ENCODE data around the gene TACR2. TPM values are rescaled to one million over a fixed set of nuclear protein-coding genes. Genes with fewer than 3 reads are reported as not detected.

The TACR2 gene
- total and polyA plus RNA-seq, 2 of the 13 experiments (the other 11 are each of a cell fraction or from before 2014, with no cell fraction given): 0.04 TPM; not detected in 1

DNA sequence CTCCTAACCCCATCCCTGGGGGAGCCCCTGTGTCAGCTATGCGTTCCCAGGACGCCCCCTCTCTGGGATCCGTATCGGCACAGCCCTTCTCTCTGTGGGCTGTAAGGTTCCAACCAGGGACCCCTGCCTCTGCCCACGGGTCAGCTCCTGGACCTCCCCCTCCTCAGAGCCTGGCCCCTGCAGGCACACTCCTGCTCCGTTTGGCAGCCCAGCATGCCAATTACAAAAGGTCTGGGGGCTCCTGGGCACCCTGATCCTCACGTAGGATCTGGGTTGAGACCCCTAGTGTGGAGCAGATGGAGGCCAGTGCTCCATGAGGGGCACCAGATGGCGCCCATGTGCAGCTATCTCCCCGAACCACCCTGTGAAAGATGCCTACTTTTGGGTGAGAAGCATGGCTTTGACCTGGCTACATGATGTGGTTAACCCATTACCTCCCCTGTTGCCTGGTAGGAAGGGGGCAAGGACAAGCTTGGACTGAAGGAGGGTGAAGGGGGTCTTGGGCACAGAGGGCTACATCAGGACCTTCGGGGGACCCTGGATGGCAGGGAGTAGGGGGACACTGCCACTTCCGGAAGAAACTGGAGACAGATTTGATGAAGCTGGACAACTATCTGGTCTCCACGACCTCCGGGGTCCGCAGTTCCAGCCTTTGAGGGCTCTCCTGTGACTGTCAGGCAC, 9.0 kb downstream of the TACR2 start:
- peak overlapping the region; percentile 38; the same call in 1 of the 2 replicates for H3K4me2 ChIP-seq (ENCODE audit: low read depth, low read length)
- intact Hi-C loops (cut with micrococcal nuclease; ENCODE audit: unreplicated experiment) (loop anchor here (1.0 kb wide), 1 partner anchor 100 kb away; no protein-coding TSS in a partner anchor), in situ Hi-C loops (cut with HindIII; ENCODE audit: extremely low pct_ligation_motif_present, low pct_unique_long_range_greater_than_20kb) (loop anchor here (5.0 kb wide), 2 partner anchors 100 to 230 kb away; no protein-coding TSS in a partner anchor)
- ChIA-PET POLR2A (interaction anchor here (0.6 to 1.0 kb wide), 4 partner anchors 15 to 192 kb away, joined by 3 read pairs; no protein-coding TSS in a partner anchor), CTCF (ENCODE audit: low intra/inter-chr PET ratio, low total read pairs) (interaction anchor here (1.1 to 3.7 kb wide), 3 partner anchors 99 to 231 kb away, joined by 3 to 56 read pairs (median 3); no protein-coding TSS in a partner anchor)
- no peak overlapping the region for H2AFZ ChIP-seq (ENCODE audit: low read length)
- BruUV-seq (replicated peaks): no TSS peak
- 71% methylated on average over 10 of the region's 14 CpGs for WGBS (ENCODE audit: low lambda C conversion rate)
- no peaks in the 10 kb centered on the region for H3K9me3 ChIP-seq (ENCODE audit: low read length)
- no peaks in the 10 kb centered on the region for H3K79me2 ChIP-seq (ENCODE audit: insufficient read depth, low read length)
- no peak for FAIRE-seq
- no peak overlapping the region for H3K9ac ChIP-seq (ENCODE audit: insufficient read depth, low read depth, low read length)
- peaks cover 0 to 6% of the 10 kb centered on the region in 2 experiments; a peak in 1 of 5 replicates for H3K27me3 ChIP-seq (ENCODE audit: control insufficient read depth in 1 of 2, insufficient read depth in 2 of 2, low read length in 2 of 2)
- H3K4me3 ChIP-seq (replicated peaks in 1 of 3; ENCODE audit: insufficient read depth in 1 of 3, low read depth in 2 of 3, low read length in 3 of 3): peak overlapping the region in 1 of 3 experiments; percentile 15; a peak in 1 of 6 replicates
- no peaks in the 10 kb centered on the region for H4K20me1 ChIP-seq (ENCODE audit: insufficient read depth, low read length)
- no peak overlapping the region for H3K27ac ChIP-seq (ENCODE audit: extremely low read length, insufficient read depth, low read length)
- peak; percentile 70 for ATAC-seq
- H3K4me1 ChIP-seq (ENCODE audit: insufficient read depth, low read length): peaks cover 13% of the 10 kb centered on the region
- DNase-seq (ENCODE audit: low spot score): no peak
- H3K36me3 ChIP-seq (replicated peaks in 1 of 2; ENCODE audit: control insufficient read depth in 1 of 2, insufficient read depth in 2 of 2, low read length in 2 of 2): no peaks in the 10 kb centered on the region
- TF ChIP-seq ZNF446 (CRISPR knock-in tag; IDR thresholded peaks at IDR 0.05) (no peak), ZNF326 (CRISPR knock-in tag; IDR thresholded peaks at IDR 0.05; ENCODE audit: borderline replicate concordance) (no peak), CREB1 (IDR thresholded peaks at IDR 0.05) (no peak), CREB1 (CRISPR knock-in tag; IDR thresholded peaks at IDR 0.05) (no peak), RXRB (CRISPR knock-in tag; IDR thresholded peaks at IDR 0.05; ENCODE audit: borderline replicate concordance) (no peak), ZNF550 (CRISPR knock-in tag; IDR thresholded peaks at IDR 0.05; ENCODE audit: borderline replicate concordance) (no peak), ZNF225 (CRISPR knock-in tag; IDR thresholded peaks at IDR 0.05) (no peak), ZNF75D (CRISPR knock-in tag; IDR thresholded peaks at IDR 0.05; ENCODE audit: borderline replicate concordance) (no peak), KLF15 (CRISPR knock-in tag; IDR thresholded peaks at IDR 0.05; ENCODE audit: borderline replicate concordance) (no peak), RAD21 (CRISPR knock-in tag; IDR thresholded peaks at IDR 0.05) (0 out of 2 replicates have a peak, but pooled peaks have one; percentile 28), RFX1 (IDR thresholded peaks at IDR 0.05) (no peak), KMT2A (CRISPR knock-in tag; IDR thresholded peaks at IDR 0.05) (no peak), ZNF781 (CRISPR knock-in tag; IDR thresholded peaks at IDR 0.05; ENCODE audit: borderline replicate concordance, not compliant biosample characterization) (no peak), ZNF383 (CRISPR knock-in tag; IDR thresholded peaks at IDR 0.05; ENCODE audit: borderline replicate concordance) (no peak)
- TF ChIP-seq, protein P1, sequence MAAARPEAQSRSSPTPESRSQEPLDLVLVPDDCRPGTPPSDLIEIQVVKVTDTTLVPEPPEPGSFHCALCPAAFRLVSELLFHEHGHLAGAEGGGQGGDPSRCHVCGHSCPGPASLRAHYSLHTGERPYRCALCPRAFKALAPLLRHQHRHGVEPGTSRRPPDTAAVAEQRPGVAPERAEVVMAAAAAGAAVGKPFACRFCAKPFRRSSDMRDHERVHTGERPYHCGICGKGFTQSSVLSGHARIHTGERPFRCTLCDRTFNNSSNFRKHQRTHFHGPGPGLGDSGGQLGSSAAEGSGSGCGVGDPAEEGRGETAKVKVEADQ (CRISPR knock-in tag; IDR thresholded peaks at IDR 0.05; ENCODE audit: borderline replicate concordance): no peak
- TF ChIP-seq, protein P2, sequence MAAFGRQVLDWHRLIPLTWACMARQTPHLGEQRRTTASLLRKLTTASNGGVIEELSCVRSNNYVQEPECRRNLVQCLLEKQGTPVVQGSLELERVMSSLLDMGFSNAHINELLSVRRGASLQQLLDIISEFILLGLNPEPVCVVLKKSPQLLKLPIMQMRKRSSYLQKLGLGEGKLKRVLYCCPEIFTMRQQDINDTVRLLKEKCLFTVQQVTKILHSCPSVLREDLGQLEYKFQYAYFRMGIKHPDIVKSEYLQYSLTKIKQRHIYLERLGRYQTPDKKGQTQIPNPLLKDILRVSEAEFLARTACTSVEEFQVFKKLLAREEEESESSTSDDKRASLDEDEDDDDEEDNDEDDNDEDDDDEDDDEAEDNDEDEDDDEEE (CRISPR knock-in tag; IDR thresholded peaks at IDR 0.05): no peak
- TF ChIP-seq, protein P3, sequence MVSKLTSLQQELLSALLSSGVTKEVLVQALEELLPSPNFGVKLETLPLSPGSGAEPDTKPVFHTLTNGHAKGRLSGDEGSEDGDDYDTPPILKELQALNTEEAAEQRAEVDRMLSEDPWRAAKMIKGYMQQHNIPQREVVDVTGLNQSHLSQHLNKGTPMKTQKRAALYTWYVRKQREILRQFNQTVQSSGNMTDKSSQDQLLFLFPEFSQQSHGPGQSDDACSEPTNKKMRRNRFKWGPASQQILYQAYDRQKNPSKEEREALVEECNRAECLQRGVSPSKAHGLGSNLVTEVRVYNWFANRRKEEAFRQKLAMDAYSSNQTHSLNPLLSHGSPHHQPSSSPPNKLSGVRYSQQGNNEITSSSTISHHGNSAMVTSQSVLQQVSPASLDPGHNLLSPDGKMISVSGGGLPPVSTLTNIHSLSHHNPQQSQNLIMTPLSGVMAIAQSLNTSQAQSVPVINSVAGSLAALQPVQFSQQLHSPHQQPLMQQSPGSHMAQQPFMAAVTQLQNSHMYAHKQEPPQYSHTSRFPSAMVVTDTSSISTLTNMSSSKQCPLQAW (CRISPR knock-in tag; IDR thresholded peaks at IDR 0.05): no peak
- TF ChIP-seq, protein P4, sequence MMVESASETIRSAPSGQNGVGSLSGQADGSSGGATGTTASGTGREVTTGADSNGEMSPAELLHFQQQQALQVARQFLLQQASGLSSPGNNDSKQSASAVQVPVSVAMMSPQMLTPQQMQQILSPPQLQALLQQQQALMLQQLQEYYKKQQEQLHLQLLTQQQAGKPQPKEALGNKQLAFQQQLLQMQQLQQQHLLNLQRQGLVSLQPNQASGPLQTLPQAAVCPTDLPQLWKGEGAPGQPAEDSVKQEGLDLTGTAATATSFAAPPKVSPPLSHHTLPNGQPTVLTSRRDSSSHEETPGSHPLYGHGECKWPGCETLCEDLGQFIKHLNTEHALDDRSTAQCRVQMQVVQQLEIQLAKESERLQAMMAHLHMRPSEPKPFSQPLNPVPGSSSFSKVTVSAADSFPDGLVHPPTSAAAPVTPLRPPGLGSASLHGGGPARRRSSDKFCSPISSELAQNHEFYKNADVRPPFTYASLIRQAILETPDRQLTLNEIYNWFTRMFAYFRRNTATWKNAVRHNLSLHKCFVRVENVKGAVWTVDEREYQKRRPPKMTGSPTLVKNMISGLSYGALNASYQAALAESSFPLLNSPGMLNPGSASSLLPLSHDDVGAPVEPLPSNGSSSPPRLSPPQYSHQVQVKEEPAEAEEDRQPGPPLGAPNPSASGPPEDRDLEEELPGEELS (CRISPR knock-in tag; IDR thresholded peaks at IDR 0.05): no peak

All from HepG2 (cell line).